ENCODE measurements around the gene FAAP24.
"Not testable (repeated sequence)": the region's sequence is repeated elsewhere in the genome, so short reads cannot be mapped to it uniquely, and the experiment has no call there.

The FAAP24 gene

GRCh38 chr19:32971715-32972540 is at the start of gene FAAP24, which contains the start of gene CEP89:
Gene FAAP24, plus strand, starts transcription at chr19:32972242. Its CDS starts 955 bp downstream, at chr19:32973197.
Gene CEP89, minus strand, starts transcription at chr19:32971958. Its CDS starts 84 bp downstream, at chr19:32971874.
- peak; percentile 99 for DNase-seq (ENCODE audit: low spot score)

- DNase-seq (ENCODE audit: low spot score): no peak
These were observed 47.8 kb upstream of the FAAP24 start for GRCh38 chr19:32924200-32924599.

GRCh38 chr19:32928806-32929205 is 43.2 kb upstream of the FAAP24 start:
- no peak for DNase-seq (ENCODE audit: low spot score)

- DNase-seq (ENCODE audit: low spot score): no peak
These were observed 41.5 kb upstream of the FAAP24 start for GRCh38 chr19:32930567-32930966.

GRCh38 chr19:32933571-32933970 is 38.5 kb upstream of the FAAP24 start:
- DNase-seq (ENCODE audit: low spot score): no peak

GRCh38 chr19:32935629-32936028 is 36.4 kb upstream of the FAAP24 start:
- no peak for DNase-seq (ENCODE audit: low spot score)

- no peak for DNase-seq (ENCODE audit: low spot score)
These were observed 36.0 kb upstream of the FAAP24 start for GRCh38 chr19:32936065-32936464.

GRCh38 chr19:32941273-32941672 is 30.8 kb upstream of the FAAP24 start:
- DNase-seq (ENCODE audit: low spot score): not testable (repeated sequence)

- DNase-seq (ENCODE audit: low spot score): no peak
These were observed 26.8 kb upstream of the FAAP24 start for GRCh38 chr19:32945260-32945659.

- no peak for DNase-seq (ENCODE audit: low spot score)
These were observed 5.3 kb upstream of the FAAP24 start for GRCh38 chr19:32966750-32967149.

GRCh38 chr19:32969549-32969948 is 2.5 kb upstream of the FAAP24 start:
- DNase-seq (ENCODE audit: low spot score): no peak

GRCh38 chr19:32971012-32971595 is 938 bp upstream of the FAAP24 start:
- no peak for DNase-seq (ENCODE audit: low spot score)

GRCh38 chr19:32976223-32976805 is 4.3 kb downstream of the FAAP24 start:
- peak; percentile 68 for DNase-seq (ENCODE audit: low spot score)

GRCh38 chr19:32977280-32977679 is 5.2 kb downstream of the FAAP24 start:
- DNase-seq (ENCODE audit: low spot score): no peak

- not testable (repeated sequence) for DNase-seq (ENCODE audit: low spot score)
These were observed 5.8 kb downstream of the FAAP24 start for GRCh38 chr19:32977813-32978212.

GRCh38 chr19:32979807-32980206 is 7.8 kb downstream of the FAAP24 start:
- DNase-seq (ENCODE audit: low spot score): not testable (repeated sequence)

GRCh38 chr19:32982488-32982887 is 10.4 kb downstream of the FAAP24 start:
- DNase-seq (ENCODE audit: low spot score): not testable (repeated sequence)

- not testable (repeated sequence) for DNase-seq (ENCODE audit: low spot score)
These were observed 16.2 kb downstream of the FAAP24 start for GRCh38 chr19:32988254-32988653.

GRCh38 chr19:32988724-32989123 is 16.7 kb downstream of the FAAP24 start:
- DNase-seq (ENCODE audit: low spot score): no peak

GRCh38 chr19:32995966-32996365 is 23.9 kb downstream of the FAAP24 start:
- not testable (repeated sequence) for DNase-seq (ENCODE audit: low spot score)

- not testable (repeated sequence) for DNase-seq (ENCODE audit: low spot score)
These were observed 25.0 kb downstream of the FAAP24 start for GRCh38 chr19:32997061-32997464.

GRCh38 chr19:32997716-32998355 is 25.8 kb downstream of the FAAP24 start:
- no peak for DNase-seq (ENCODE audit: low spot score)
